ENCODE data around the gene EYA2. TPM values are rescaled to one million over a fixed set of nuclear protein-coding genes. Genes with fewer than 3 reads are reported as not detected.

Gene EYA2
- total RNA-seq, 1 experiment from 2014 or later, result not detected

DNA sequence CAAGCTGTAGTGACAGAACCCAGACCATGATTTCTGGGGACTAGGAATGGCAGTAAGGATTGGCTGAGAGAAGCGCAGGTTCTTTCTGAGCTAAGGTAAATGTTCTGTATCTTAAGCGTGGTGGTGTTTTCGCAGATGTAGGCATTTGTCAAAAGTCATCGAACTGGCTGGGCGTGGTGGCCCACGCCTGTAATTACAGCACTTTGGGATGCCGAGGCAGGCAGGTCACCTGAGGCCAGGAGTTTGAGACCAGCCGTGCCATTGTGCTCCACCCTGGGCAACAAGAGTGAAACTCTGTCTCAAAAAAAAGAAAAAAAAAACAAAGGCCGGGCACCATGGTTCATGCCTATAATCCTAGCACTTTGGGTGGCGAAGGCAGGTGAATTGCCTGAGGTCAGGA is 40.7 kb upstream of the EYA2 start:
- H3K27me3 Mint-ChIP-seq (ENCODE audit: insufficient read depth, unreplicated experiment), result peaks cover under 1% of the 10 kb centered on the region
- no peak for DNase-seq (ENCODE audit: unreplicated experiment)
- TF ChIP-seq CTCF (IDR thresholded peaks at IDR 0.05; ENCODE audit: unreplicated experiment), result no peak
- H3K4me1 Mint-ChIP-seq (ENCODE audit: insufficient read depth, unreplicated experiment), result no peaks in the 10 kb centered on the region
- BruUV-seq (replicated peaks), result no TSS peak
- ChIA-PET CTCF (no interaction called here), POLR2A (no interaction called here)
- no peak overlapping the region for H3K27ac Mint-ChIP-seq (ENCODE audit: low read depth, unreplicated experiment)
- intact Hi-C loops (cut with micrococcal nuclease), result no loop called here
- H3K36me3 Mint-ChIP-seq (ENCODE audit: insufficient read depth, unreplicated experiment), result no peaks in the 10 kb centered on the region
- no peaks in the 10 kb centered on the region for H3K9me3 Mint-ChIP-seq (ENCODE audit: unreplicated experiment)
- no peak overlapping the region for H3K4me3 Mint-ChIP-seq (ENCODE audit: unreplicated experiment)

DNA sequence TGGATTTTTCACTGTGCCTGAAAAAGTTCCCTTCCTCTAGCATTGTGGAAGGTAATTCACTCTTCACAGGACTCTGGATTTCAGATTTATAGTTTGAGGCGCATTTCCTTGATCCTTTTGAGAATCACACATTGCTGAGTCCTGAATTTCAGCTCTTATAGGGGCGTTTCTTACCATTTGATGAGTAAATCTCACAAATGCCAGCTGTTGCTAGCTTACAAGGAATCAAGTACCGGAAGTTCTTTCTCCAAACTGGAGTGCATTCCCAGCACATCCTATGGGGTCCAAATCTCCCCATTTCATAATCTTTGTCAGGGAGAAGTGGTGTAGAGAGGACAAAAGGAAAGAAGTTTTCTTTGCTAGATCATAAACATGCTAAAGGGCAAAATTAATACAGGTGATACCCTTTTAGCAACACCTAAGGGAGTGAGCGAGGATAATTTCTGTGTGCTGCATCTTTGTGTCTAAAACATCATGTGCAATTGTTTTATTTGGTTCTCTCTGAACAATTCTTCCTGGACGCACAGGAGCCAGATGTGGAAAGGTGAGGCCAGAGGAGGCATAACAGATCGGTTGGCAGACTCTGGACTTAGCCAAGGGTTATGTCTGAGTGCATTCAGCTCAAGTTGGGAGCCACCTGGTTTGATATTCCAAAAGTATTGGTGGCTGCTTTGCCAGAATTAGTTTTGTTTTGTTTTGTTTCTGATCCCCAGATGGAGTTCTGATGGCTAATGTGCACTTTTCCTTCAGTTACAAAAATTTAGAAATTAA is 37.4 kb upstream of the EYA2 start:
- no peak for TF ChIP-seq CTCF (IDR thresholded peaks at IDR 0.05; ENCODE audit: unreplicated experiment)
- no peak for DNase-seq (ENCODE audit: unreplicated experiment)
- Mint-ChIP-seq H3K4me3 (ENCODE audit: unreplicated experiment) (no peak overlapping the region), H3K4me1 (ENCODE audit: insufficient read depth, unreplicated experiment) (no peaks in the 10 kb centered on the region), H3K27me3 (ENCODE audit: insufficient read depth, unreplicated experiment) (peaks cover 33% of the 10 kb centered on the region), H3K9me3 (ENCODE audit: unreplicated experiment) (no peaks in the 10 kb centered on the region), H3K36me3 (ENCODE audit: insufficient read depth, unreplicated experiment) (no peaks in the 10 kb centered on the region), H3K27ac (ENCODE audit: low read depth, unreplicated experiment) (no peak overlapping the region)
- CTCF ChIA-PET, result interaction anchor here (0.6 kb wide), 1 partner anchor 12 kb away, joined by 3 read pairs; no protein-coding TSS in a partner anchor
- no TSS peak for BruUV-seq (replicated peaks)
- POLR2A ChIA-PET, result no interaction called here
- intact Hi-C loops (cut with micrococcal nuclease), result no loop called here

DNA sequence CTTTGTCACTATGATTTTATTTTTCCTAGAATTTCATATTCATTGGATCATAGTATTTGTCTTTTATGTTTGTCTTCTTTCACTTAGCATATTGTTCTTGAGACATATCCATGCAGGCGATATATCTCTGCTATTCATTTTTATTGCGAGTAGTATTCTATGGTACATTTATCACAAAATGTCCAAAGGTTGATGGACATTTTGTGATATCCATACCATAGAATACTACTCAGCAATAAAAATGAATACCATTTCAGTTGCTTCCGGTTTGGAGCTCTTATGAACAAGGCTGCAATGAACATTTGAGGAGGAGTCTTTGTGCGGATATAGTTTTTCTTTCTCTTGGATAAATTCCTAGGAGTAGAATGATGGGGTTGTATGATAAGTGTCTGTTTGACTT is 28.8 kb upstream of the EYA2 start:
- no peaks in the 10 kb centered on the region for H3K36me3 Mint-ChIP-seq (ENCODE audit: insufficient read depth, unreplicated experiment)
- CTCF ChIA-PET, result interaction anchor here (0.6 kb wide), 1 partner anchor 16 kb away, joined by 3 read pairs; no protein-coding TSS in a partner anchor
- H3K4me3 Mint-ChIP-seq (ENCODE audit: unreplicated experiment), result no peak overlapping the region
- intact Hi-C loops (cut with micrococcal nuclease), result no loop called here
- no peaks in the 10 kb centered on the region for H3K9me3 Mint-ChIP-seq (ENCODE audit: unreplicated experiment)
- H3K4me1 Mint-ChIP-seq (ENCODE audit: insufficient read depth, unreplicated experiment), result no peaks in the 10 kb centered on the region
- peaks cover 70% of the 10 kb centered on the region for H3K27me3 Mint-ChIP-seq (ENCODE audit: insufficient read depth, unreplicated experiment)
- no peak for TF ChIP-seq CTCF (IDR thresholded peaks at IDR 0.05; ENCODE audit: unreplicated experiment)
- BruUV-seq (replicated peaks), result no TSS peak
- H3K27ac Mint-ChIP-seq (ENCODE audit: low read depth, unreplicated experiment), result no peak overlapping the region
- POLR2A ChIA-PET, result interaction anchor here (0.7 kb wide), 1 partner anchor 67 kb away, joined by 3 read pairs; no protein-coding TSS in a partner anchor
- no peak for DNase-seq (ENCODE audit: unreplicated experiment)

- POLR2A ChIA-PET, result no interaction called here
- intact Hi-C loops (cut with micrococcal nuclease), result no loop called here
- Mint-ChIP-seq H3K4me3 (ENCODE audit: unreplicated experiment) (no peak overlapping the region), H3K27ac (ENCODE audit: low read depth, unreplicated experiment) (no peak overlapping the region), H3K27me3 (ENCODE audit: insufficient read depth, unreplicated experiment) (peaks cover 37% of the 10 kb centered on the region), H3K9me3 (ENCODE audit: unreplicated experiment) (no peaks in the 10 kb centered on the region), H3K4me1 (ENCODE audit: insufficient read depth, unreplicated experiment) (no peaks in the 10 kb centered on the region), H3K36me3 (ENCODE audit: insufficient read depth, unreplicated experiment) (no peaks in the 10 kb centered on the region)
- BruUV-seq (replicated peaks), result no TSS peak
- DNase-seq (ENCODE audit: unreplicated experiment), result no peak
- CTCF ChIA-PET, result no interaction called here
- no peak for TF ChIP-seq CTCF (IDR thresholded peaks at IDR 0.05; ENCODE audit: unreplicated experiment)
These were observed 24.6 kb upstream of the EYA2 start for GRCh38 chr20:46870041-46870440.

All from MCF 10A (cell line).